GM12865 (cell line): ENCODE data around the gene CCL1.

Experiments used
- DNase-seq: peaks from one replicate; pipeline ENCODE4 v3.0.0; 2010; ENCODE audit warnings: low read depth
- H3K4me3 ChIP-seq: 2 replicates; pipeline ENCODE4 v1.5.1; 2011; ENCODE audit warnings: mild to moderate bottlenecking, low read depth, low read length, control low read depth
- CTCF ChIP-seq: IDR thresholded peaks from 2 replicates; pipeline ENCODE4 v1.5.1; 2011; ENCODE audit warnings: low read length, control low read depth, low read depth, inconsistent platforms; ENCODE audit not compliant: insufficient read depth; ENCODE audit errors: missing control alignments

The CCL1 gene

GRCh38 chr17:34401165-34401564 lies 38.1 kb upstream of the CCL1 start:
- TF ChIP-seq CTCF: no peak
- no peak overlapping the region for H3K4me3 ChIP-seq
- DNase-seq: peak; percentile 19

- no peak for TF ChIP-seq CTCF
- H3K4me3 ChIP-seq: no peak overlapping the region
- no peak for DNase-seq
Observed at GRCh38 chr17:34400301-34400931, 37.4 kb upstream of the CCL1 start.

- H3K4me3 ChIP-seq: no peak overlapping the region
- no peak for TF ChIP-seq CTCF
- DNase-seq: no peak
Observed at GRCh38 chr17:34399725-34400124, 36.7 kb upstream of the CCL1 start.

GRCh38 chr17:34398990-34399389 lies 36.0 kb upstream of the CCL1 start:
- DNase-seq: peak; percentile 37
- no peak for TF ChIP-seq CTCF
- no peak overlapping the region for H3K4me3 ChIP-seq

GRCh38 chr17:34397265-34397664 lies 34.2 kb upstream of the CCL1 start:
- no peak for DNase-seq
- TF ChIP-seq CTCF: no peak
- no peak overlapping the region for H3K4me3 ChIP-seq

- no peak for DNase-seq
- TF ChIP-seq CTCF: no peak
Observed at GRCh38 chr17:34393401-34393800, 30.4 kb upstream of the CCL1 start.

GRCh38 chr17:34391241-34391640 lies 28.2 kb upstream of the CCL1 start:
- no peak overlapping the region for H3K4me3 ChIP-seq
- peak; percentile 19 for DNase-seq
- TF ChIP-seq CTCF: no peak

More at GRCh38 chr17:34393401-34393800, 30.4 kb upstream of the CCL1 start:
- no peak overlapping the region for H3K4me3 ChIP-seq
